KMS-11 (cell line): ENCODE data around the gene B4GALNT3.

ENCODE experiments used
- H2AFZ ChIP-seq: fragments of 200-600 bp; sonication (generic); 2 replicates; pipeline ENCODE4 v1.6.1; 2016; ENCODE audit warnings: antibody characterized with exemption, mixed run types, low read depth
- H3K27ac ChIP-seq: fragments of 200-600 bp; sonication (generic); 2 replicates; pipeline ENCODE4 v1.6.1; 2016; ENCODE audit warnings: mild to moderate bottlenecking, mixed run types
- H3K27me3 ChIP-seq: fragments of 200-600 bp; sonication (generic); 2 replicates; pipeline ENCODE4 v1.6.1; 2017; ENCODE audit warnings: mild to moderate bottlenecking, low read depth, mixed run types, moderate library complexity; ENCODE audit not compliant: insufficient read depth
- H3K36me3 ChIP-seq: fragments of 200-600 bp; sonication (generic); 2 replicates; pipeline ENCODE4 v1.6.1; 2017; ENCODE audit warnings: mild to moderate bottlenecking, mixed run types; ENCODE audit not compliant: insufficient read depth
- H3K4me1 ChIP-seq: fragments of 200-600 bp; sonication (generic); 2 replicates; pipeline ENCODE4 v1.6.1; 2016; ENCODE audit warnings: mild to moderate bottlenecking, low read depth, mixed run types; ENCODE audit not compliant: poor library complexity, severe bottlenecking
- H3K4me2 ChIP-seq: fragments of 200-600 bp; sonication (generic); 2 replicates; pipeline ENCODE4 v1.7.0; 2016; ENCODE audit warnings: mild to moderate bottlenecking, mixed run types
- H3K4me3 ChIP-seq: fragments of 200-600 bp; sonication (generic); IDR thresholded peaks from 2 replicates; pipeline ENCODE4 v1.6.1; 2017; ENCODE audit warnings: low read depth, low read length, mixed read lengths; ENCODE audit not compliant: insufficient read depth
- H3K79me2 ChIP-seq: fragments of 200-600 bp; sonication (generic); 2 replicates; pipeline ENCODE4 v1.6.1; 2016; ENCODE audit warnings: low read depth, mixed run types; ENCODE audit not compliant: insufficient read depth
- H3K9ac ChIP-seq: fragments of 200-600 bp; sonication (generic); 2 replicates; pipeline ENCODE4 v1.6.1; 2016; ENCODE audit warnings: mild to moderate bottlenecking, mixed run types
- H4K20me1 ChIP-seq: fragments of 200-600 bp; sonication (generic); 2 replicates; pipeline ENCODE4 v1.6.1; 2016; ENCODE audit warnings: mild to moderate bottlenecking, mixed run types; ENCODE audit not compliant: insufficient read depth
- CTCF ChIP-seq: fragments of 200-600 bp; sonication (generic); conservative IDR thresholded peaks from 2 replicates; pipeline ENCODE4 v1.6.1; 2017; ENCODE audit warnings: low read depth, mild to moderate bottlenecking, antibody characterized with exemption, low read length, moderate library complexity, mixed read lengths

The B4GALNT3 gene

GRCh38 chr12:561391-561705, 101.6 kb downstream of the B4GALNT3 start:
- TF ChIP-seq CTCF: no peak
- Histone ChIP-seq H3K79me2 (no peaks in the 10 kb centered on the region), H3K4me1 (no peaks in the 10 kb centered on the region), H3K36me3 (no peaks in the 10 kb centered on the region), H3K27ac (no peak overlapping the region), H4K20me1 (no peaks in the 10 kb centered on the region), H3K4me3 (no peak overlapping the region), H3K4me2 (no peak overlapping the region), H2AFZ (no peak overlapping the region), H3K9ac (no peak overlapping the region), H3K27me3 (no peaks in the 10 kb centered on the region)

DNA sequence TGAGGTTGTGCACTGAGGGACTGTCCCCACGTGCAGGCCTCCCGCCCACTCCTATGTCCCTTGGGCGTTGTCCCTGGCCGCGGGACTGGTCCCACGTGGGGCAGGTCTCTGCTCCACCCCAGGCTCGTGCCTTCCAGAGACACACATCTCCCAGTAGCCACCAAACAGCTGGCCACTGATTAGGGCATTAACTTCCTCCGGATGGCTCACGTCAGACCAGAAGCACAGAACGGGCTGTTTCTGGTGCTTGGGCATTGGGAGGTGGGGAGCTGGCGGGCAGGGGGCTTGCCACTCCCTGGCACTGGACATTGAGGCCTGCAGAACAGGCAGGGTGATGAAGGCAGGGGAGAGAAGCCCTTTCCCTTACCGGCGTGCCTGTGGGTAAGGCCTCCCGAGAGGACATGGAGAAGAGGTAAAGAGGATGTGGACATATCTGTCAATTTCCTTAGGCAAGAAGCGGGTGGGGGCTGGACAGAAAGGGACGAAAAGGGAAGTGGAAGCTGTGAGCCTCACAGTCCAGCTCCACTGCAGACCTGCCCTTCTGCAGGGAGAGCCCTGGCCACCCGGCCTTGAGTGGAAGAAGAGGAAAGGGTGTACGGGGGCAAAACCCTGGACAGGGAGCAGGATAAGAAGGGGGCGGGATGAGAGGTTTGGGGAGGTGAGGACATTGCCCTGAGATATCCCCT, 102.3 kb downstream of the B4GALNT3 start:
- TF ChIP-seq CTCF: no peak
- Histone ChIP-seq H2AFZ (no peak overlapping the region), H4K20me1 (no peaks in the 10 kb centered on the region), H3K27me3 (no peaks in the 10 kb centered on the region), H3K4me2 (no peak overlapping the region), H3K36me3 (no peaks in the 10 kb centered on the region), H3K79me2 (no peaks in the 10 kb centered on the region), H3K9ac (no peak overlapping the region), H3K4me3 (no peak overlapping the region), H3K4me1 (no peaks in the 10 kb centered on the region), H3K27ac (no peak overlapping the region)

DNA sequence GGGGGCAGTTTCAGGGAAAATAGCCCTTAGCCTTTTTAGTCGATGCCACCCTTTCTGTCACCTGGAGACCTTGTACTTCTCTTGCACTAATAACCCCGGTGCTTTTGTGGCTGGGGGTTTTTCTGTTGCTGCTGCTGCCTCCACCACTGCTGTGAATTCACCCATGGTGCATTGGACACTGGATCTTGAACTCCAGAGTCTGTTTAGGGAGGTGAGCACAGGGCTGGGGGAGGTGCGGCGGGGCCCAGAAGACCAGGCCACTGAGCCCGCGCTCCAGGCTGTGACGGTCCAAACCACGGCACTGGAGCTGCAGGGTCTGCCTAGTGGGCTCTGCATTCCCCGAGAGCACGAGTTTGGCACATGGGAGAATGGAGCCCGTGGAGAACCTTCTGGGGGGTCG, 102.9 kb downstream of the B4GALNT3 start:
- H3K27me3 ChIP-seq: no peaks in the 10 kb centered on the region
- H3K4me1 ChIP-seq: no peaks in the 10 kb centered on the region
- no peak overlapping the region for H3K4me3 ChIP-seq
- no peak for TF ChIP-seq CTCF
- H3K4me2 ChIP-seq: no peak overlapping the region
- H3K9ac ChIP-seq: no peak overlapping the region
- H3K79me2 ChIP-seq: no peaks in the 10 kb centered on the region
- H3K36me3 ChIP-seq: no peaks in the 10 kb centered on the region
- no peak overlapping the region for H3K27ac ChIP-seq
- no peak overlapping the region for H2AFZ ChIP-seq
- no peaks in the 10 kb centered on the region for H4K20me1 ChIP-seq

GRCh38 chr12:563250-563781, 103.6 kb downstream of the B4GALNT3 start:
- Histone ChIP-seq H3K27me3 (no peaks in the 10 kb centered on the region), H3K79me2 (no peaks in the 10 kb centered on the region), H3K4me1 (no peaks in the 10 kb centered on the region), H3K9ac (no peak overlapping the region), H3K27ac (no peak overlapping the region), H3K36me3 (no peaks in the 10 kb centered on the region), H4K20me1 (no peaks in the 10 kb centered on the region), H2AFZ (no peak overlapping the region), H3K4me2 (no peak overlapping the region), H3K4me3 (no peak overlapping the region)
- no peak for TF ChIP-seq CTCF
